D341Med (cell line): ENCODE data around the gene AHDC1.

Experiments
- DNase-seq: peaks from one replicate; pipeline ENCODE4 v3.0.0; 2012; ENCODE audit warnings: low spot score

AHDC1 gene

GRCh38 chr1:27615346-27616192, 11.6 kb upstream of the AHDC1 start:
- DNase-seq = no peak

DNA sequence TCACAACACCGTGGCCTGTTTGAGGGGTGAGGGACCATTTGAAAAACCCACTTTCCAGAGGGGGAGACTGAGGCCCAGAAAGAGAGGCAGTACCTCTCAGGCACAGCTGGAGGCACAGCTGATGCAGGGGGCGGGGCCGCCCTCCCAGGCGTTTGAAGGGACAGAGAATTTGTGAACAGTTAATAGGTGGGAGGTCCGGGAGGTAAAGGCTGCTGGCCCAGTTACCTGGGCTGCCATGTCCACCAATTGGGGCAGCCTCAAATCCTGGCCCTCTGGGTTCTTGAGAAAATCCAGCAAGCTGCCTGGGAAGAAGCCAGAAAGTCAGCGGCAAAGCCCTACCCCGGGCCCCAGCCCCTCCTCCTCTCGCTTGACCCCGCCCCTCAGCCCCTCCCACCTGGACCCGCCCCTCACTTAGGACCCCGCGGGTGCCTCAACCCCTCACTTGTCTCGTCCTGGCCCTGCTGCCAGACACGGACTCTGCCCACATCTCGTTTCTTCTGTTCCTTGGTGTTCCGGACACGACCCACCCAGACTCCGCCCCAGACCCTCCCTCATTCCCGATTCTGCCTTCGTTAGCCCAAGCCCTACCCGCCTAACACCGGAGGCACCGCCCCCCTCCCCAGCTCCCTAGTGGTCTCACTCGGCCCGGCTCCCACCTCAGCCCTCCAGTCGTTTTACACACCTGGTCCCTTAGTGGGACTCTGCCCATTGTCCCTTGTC, 10.8 kb upstream of the AHDC1 start:
- no peak for DNase-seq

DNA sequence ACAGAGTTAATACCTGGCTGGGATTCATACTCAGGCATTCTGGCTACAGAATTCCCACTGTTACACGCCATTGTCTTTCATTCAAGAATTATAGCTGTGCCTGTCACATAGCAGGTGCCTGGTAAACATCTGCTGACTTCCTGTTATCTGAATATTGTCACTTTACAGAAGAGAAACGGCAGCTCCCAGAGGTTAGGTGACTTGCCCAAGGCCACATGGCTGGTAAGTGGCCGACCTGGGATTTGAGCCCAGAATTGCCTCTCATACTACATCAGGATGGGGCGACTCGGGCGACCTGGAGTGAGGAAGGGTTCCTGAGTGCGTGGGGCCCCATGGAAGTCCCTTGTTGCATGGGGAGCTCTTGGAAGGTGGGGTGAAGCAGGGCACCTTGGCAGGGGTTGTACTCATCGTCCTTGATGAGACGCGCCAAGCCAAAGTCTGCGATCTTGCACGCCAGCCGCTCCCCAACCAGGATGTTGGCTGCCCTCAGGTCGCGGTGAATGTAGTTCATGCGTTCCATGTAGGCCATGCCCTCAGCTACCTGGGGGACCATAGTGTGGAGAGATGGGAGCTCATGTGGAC, 10.2 kb upstream of the AHDC1 start:
- no peak for DNase-seq

- DNase-seq = no peak
These were observed 8.8 kb upstream of the AHDC1 start for GRCh38 chr1:27612718-27613117.

DNA sequence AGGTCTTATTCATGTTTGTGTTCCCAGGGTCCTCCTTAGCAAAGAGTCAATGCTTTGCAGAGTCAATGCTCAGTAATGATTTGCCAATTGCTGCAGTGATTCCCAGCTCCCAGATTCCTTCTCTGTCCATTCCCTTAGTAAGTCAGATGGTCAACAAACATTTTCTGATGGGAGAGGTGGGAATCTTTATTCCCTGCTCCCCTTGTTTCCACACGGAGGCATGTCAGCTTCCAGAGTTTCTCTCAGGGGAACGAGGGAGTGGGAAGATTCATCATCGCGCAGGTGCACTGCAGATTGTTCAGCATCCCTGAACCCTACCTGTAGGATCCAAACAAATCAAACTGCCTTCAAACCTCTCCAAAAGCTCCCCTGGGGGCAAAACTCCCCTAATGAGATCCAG, 7.5 kb upstream of the AHDC1 start:
- DNase-seq = no peak

GRCh38 chr1:27609618-27610240, 5.8 kb upstream of the AHDC1 start:
- DNase-seq = no peak

- DNase-seq = no peak
These were observed 5.2 kb upstream of the AHDC1 start for GRCh38 chr1:27609210-27609555.

GRCh38 chr1:27607239-27607804, 3.4 kb upstream of the AHDC1 start:
- DNase-seq = no peak

- DNase-seq = no peak
These were observed 2.8 kb upstream of the AHDC1 start for GRCh38 chr1:27606708-27607238.

- peak; percentile 60 for DNase-seq
These were observed 2.1 kb upstream of the AHDC1 start for GRCh38 chr1:27605796-27606707.

DNA sequence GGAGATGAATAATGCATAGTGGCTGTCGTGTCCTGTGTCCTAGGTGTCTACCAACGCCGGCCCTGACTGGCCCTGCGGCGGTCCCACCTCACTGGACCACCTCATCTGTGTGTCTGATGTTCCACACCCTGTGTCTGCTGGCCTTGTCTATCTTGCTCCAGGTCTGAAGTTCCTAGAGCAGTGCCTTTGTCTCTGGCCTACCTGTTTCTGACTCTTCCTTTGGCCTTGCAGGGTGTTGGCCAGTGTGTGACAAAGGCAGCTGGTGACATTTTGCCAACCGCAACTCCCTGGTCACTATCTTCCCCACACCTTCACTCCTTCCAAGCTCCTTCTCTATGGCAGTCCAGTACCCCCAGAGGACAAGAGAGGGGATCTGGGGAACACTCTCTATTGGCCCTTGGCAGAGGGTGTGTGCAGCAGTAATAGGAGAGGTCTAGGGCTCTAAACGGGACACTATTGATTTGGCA, 1.4 kb upstream of the AHDC1 start:
- DNase-seq = no peak

- no peak for DNase-seq
These were observed 795 bp upstream of the AHDC1 start for GRCh38 chr1:27604579-27605299.

DNA sequence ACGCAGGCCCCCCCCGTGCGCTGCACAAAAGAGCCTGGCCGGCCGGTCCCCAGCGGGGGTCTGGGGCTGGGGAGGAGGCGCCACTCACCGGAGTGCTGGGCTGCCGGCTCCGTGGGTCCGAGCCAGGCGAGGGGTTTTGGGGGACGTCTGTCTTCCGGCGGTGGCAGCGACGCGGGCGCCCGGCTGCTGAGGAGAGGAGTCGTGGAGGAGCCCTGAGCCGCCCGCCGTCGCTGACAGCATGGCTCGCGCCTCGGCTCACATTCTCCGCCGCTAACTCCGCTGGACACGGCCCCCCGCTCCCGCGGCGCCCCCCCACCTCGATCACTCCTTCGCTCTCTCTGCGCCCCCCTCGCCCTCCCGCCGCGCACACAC, 649 bp downstream of the AHDC1 start:
- peak; percentile 65 for DNase-seq

- peak; percentile 76 for DNase-seq
These were observed 1.3 kb downstream of the AHDC1 start for GRCh38 chr1:27602462-27603308.

- no peak for DNase-seq
These were observed 2.0 kb downstream of the AHDC1 start for GRCh38 chr1:27601771-27602461.

- DNase-seq = no peak
These were observed 2.6 kb downstream of the AHDC1 start for GRCh38 chr1:27601321-27601770.

DNA sequence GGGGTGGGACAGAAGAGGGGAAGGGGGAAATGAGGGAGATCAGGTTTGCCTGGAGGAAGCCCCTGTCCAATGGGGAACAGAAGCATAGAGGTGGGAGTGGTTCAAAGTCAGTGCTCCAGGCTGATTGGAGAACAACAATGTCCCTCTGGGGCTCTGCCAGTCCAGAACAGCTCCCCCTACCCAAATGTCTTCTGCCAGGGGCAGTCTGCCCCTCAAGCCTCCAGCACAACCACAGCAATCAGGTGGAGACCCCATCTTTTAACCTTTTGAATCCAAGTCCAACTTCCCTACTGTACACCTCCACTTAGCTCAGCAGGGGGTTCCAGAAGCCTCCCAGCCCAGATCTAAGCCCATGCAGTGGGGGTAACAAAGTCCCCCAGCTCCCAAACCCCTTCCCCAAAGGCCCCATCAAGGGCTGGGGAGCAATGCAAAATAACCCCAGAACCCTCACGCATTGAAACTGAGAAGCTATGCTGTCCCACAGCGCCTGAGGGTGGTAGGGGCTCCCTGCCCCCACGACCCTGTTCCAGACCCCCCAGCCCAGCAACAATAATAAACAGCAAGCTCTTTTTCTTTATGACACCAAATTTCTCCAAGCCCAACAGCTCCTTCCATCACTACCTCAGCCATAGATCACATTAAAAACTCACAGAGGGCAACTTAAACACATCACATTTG, 3.3 kb downstream of the AHDC1 start:
- DNase-seq = peak; percentile 56
